HEK293 (cell line): ENCODE data around the gene TRIM24.
A peak's percentile ranks its signal among the peaks of the same experiment; 100 is the strongest.

Source experiments
- EGR2 ChIP-seq: fragments of 450-650 bp; formaldehyde crosslinking; IDR thresholded peaks from 2 replicates; pipeline ENCODE4 v1.5.1; 2016; ENCODE audit warnings: low read depth, missing biosample characterization, missing genetic modification characterization
- KLF7 ChIP-seq: fragments of 450-650 bp; formaldehyde crosslinking; IDR thresholded peaks from 2 replicates; pipeline ENCODE4 v1.5.1; 2016; ENCODE audit warnings: missing biosample characterization, missing genetic modification characterization, borderline replicate concordance
- OSR2 ChIP-seq: fragments of 450-650 bp; formaldehyde crosslinking; IDR thresholded peaks from 2 replicates; pipeline ENCODE4 v1.5.1; 2016; ENCODE audit warnings: missing biosample characterization, missing genetic modification characterization
- ZBTB7A ChIP-seq: fragments of 450-650 bp; formaldehyde crosslinking; IDR thresholded peaks from 2 replicates; pipeline ENCODE4 v1.5.1; 2016; ENCODE audit warnings: low read depth, missing biosample characterization, missing genetic modification characterization
- ZNF157 ChIP-seq: fragments of 450-650 bp; formaldehyde crosslinking; IDR thresholded peaks from 2 replicates; pipeline ENCODE4 v1.5.1; 2016; ENCODE audit warnings: missing biosample characterization, missing genetic modification characterization
- ZNF184 ChIP-seq: fragments of 450-650 bp; IDR thresholded peaks from 2 replicates; pipeline ENCODE4 v1.5.1; 2018; ENCODE audit warnings: missing biosample characterization, mild to moderate bottlenecking, missing genetic modification characterization
- ZNF24 ChIP-seq: fragments of 450-650 bp; formaldehyde crosslinking; IDR thresholded peaks from 2 replicates; pipeline ENCODE4 v1.5.1; 2016; ENCODE audit warnings: missing biosample characterization, missing genetic modification characterization
- ZNF266 ChIP-seq: fragments of 450-650 bp; formaldehyde crosslinking; IDR thresholded peaks from 2 replicates; pipeline ENCODE4 v1.5.1; 2016; ENCODE audit warnings: missing biosample characterization, missing genetic modification characterization, low read depth
- ZNF280C ChIP-seq: fragments of 450-650 bp; formaldehyde crosslinking; IDR thresholded peaks from 2 replicates; pipeline ENCODE4 v1.5.1; 2016; ENCODE audit warnings: missing biosample characterization, missing genetic modification characterization
- ZNF341 ChIP-seq: fragments of 450-650 bp; formaldehyde crosslinking; IDR thresholded peaks from 2 replicates; pipeline ENCODE4; 2016; ENCODE audit warnings: low read depth, missing biosample characterization, missing genetic modification characterization
- ZNF350 ChIP-seq: fragments of 450-650 bp; formaldehyde crosslinking; IDR thresholded peaks from 2 replicates; pipeline ENCODE4 v1.5.0; 2017; ENCODE audit warnings: missing biosample characterization, mild to moderate bottlenecking, missing genetic modification characterization
- ZNF423 ChIP-seq: fragments of 450-650 bp; formaldehyde crosslinking; IDR thresholded peaks from 2 replicates; pipeline ENCODE4 v1.5.1; 2016; ENCODE audit warnings: missing biosample characterization, missing genetic modification characterization
- ZNF623 ChIP-seq: fragments of 450-650 bp; formaldehyde crosslinking; IDR thresholded peaks from 2 replicates; pipeline ENCODE4 v1.5.1; 2016; ENCODE audit warnings: missing biosample characterization, missing genetic modification characterization
- ZNF626 ChIP-seq: fragments of 450-650 bp; sonication (Bioruptor Pico); formaldehyde crosslinking; IDR thresholded peaks from 2 replicates; pipeline ENCODE4 v1.5.1; 2018; ENCODE audit warnings: missing biosample characterization, missing genetic modification characterization, inconsistent platforms
- ZNF645 ChIP-seq: fragments of 450-650 bp; formaldehyde crosslinking; IDR thresholded peaks from 2 replicates; pipeline ENCODE4; 2016; ENCODE audit warnings: missing biosample characterization, missing genetic modification characterization
- ZNF664 ChIP-seq: fragments of 450-650 bp; formaldehyde crosslinking; IDR thresholded peaks from 2 replicates; pipeline ENCODE4 v1.5.1; 2016; ENCODE audit warnings: missing biosample characterization, missing genetic modification characterization
- ZNF768 ChIP-seq: fragments of 450-650 bp; formaldehyde crosslinking; IDR thresholded peaks from 2 replicates; pipeline ENCODE4 v1.5.1; 2018; ENCODE audit warnings: missing biosample characterization, mild to moderate bottlenecking, missing genetic modification characterization
- ZSCAN30 ChIP-seq: fragments of 450-650 bp; IDR thresholded peaks from 2 replicates; pipeline ENCODE4 v1.5.1; 2018; ENCODE audit warnings: missing biosample characterization, mild to moderate bottlenecking, missing genetic modification characterization, moderate library complexity
- TF ChIP-seq, protein P1 (sequence below): fragments of 450-650 bp; formaldehyde crosslinking; IDR thresholded peaks from 2 replicates; pipeline ENCODE4 v1.5.1; 2016; ENCODE audit warnings: missing biosample characterization, missing genetic modification characterization
- TF ChIP-seq, protein P2 (sequence below): fragments of 450-650 bp; formaldehyde crosslinking; IDR thresholded peaks from 2 replicates; pipeline ENCODE4 v1.5.1; 2016; ENCODE audit warnings: missing biosample characterization, missing genetic modification characterization
- TF ChIP-seq, protein P3 (sequence below): fragments of 450-650 bp; formaldehyde crosslinking; IDR thresholded peaks from 2 replicates; pipeline ENCODE4 v1.5.1; 2016; ENCODE audit warnings: missing biosample characterization, missing genetic modification characterization, borderline replicate concordance
- TF ChIP-seq, protein P4 (sequence below): fragments of 450-650 bp; formaldehyde crosslinking; conservative IDR thresholded peaks from 2 replicates; pipeline ENCODE4 v1.5.1; 2016; ENCODE audit warnings: low read depth, missing biosample characterization, missing genetic modification characterization

Gene TRIM24

DNA sequence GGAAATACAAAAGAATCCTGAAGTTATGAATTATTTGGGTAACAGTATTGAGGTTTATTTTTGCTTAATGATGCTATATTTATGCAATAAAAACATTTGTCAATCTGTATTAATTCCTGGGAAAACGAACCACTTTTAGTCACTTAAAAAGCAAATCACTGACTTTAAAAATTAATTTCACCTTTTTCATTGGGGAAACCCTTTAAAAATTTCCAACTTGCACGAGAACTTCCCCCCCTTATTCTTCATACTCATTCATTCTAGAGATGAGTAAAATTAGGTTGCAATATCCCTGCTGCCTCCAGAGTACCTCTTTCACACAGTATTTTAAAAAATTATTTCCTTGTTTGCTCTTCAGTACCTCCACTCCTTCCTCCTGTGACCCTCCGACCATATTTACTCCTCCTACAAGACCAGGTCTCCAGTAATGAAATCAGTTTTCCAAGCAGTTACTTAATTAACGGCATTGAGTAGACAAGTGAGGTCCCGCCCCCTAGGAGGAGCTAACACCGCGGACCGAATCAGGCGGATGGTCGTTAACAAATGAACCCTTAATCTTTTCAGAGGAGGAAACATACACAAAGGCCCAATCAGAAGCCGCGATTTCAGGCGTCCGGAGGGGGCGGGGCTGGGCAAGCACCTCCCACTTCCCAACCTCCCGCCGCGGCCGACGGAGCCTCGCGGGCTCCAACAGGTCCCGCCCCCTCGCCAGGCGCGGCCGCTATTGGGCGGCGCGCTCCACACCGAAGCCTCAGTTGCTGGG is 465 bp upstream of the TRIM24 start (continued):
- TF ChIP-seq ZNF280C (tag by site-specific recombination) (no peak), ZNF623 (no peak), KLF7 (no peak), ZNF645 (no peak), ZNF184 (tag by site-specific recombination) (no peak), OSR2 (tag by site-specific recombination) (no peak), ZNF664 (tag by site-specific recombination) (peak; percentile 55), ZNF24 (no peak), ZSCAN30 (no peak), ZNF626 (tag by site-specific recombination) (no peak), ZNF341 (tag by site-specific recombination) (no peak), ZNF423 (tag by site-specific recombination) (no peak), ZNF266 (tag by site-specific recombination) (no peak), ZNF157 (tag by site-specific recombination) (no peak), ZNF768 (tag by site-specific recombination) (no peak), ZBTB7A (tag by site-specific recombination) (no peak), EGR2 (tag by site-specific recombination) (no peak), ZNF350 (tag by site-specific recombination) (no peak)
- TF ChIP-seq, protein P1, sequence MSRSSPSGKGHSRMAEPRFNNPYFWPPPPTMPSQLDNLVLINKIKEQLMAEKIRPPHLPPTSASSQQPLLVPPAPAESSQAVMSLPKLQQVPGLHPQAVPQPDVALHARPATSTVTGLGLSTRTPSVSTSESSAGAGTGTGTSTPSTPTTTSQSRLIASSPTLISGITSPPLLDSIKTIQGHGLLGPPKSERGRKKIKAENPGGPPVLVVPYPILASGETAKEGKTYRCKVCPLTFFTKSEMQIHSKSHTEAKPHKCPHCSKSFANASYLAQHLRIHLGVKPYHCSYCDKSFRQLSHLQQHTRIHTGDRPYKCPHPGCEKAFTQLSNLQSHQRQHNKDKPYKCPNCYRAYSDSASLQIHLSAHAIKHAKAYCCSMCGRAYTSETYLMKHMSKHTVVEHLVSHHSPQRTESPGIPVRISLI (tag by site-specific recombination): no peak
- TF ChIP-seq, protein P2, sequence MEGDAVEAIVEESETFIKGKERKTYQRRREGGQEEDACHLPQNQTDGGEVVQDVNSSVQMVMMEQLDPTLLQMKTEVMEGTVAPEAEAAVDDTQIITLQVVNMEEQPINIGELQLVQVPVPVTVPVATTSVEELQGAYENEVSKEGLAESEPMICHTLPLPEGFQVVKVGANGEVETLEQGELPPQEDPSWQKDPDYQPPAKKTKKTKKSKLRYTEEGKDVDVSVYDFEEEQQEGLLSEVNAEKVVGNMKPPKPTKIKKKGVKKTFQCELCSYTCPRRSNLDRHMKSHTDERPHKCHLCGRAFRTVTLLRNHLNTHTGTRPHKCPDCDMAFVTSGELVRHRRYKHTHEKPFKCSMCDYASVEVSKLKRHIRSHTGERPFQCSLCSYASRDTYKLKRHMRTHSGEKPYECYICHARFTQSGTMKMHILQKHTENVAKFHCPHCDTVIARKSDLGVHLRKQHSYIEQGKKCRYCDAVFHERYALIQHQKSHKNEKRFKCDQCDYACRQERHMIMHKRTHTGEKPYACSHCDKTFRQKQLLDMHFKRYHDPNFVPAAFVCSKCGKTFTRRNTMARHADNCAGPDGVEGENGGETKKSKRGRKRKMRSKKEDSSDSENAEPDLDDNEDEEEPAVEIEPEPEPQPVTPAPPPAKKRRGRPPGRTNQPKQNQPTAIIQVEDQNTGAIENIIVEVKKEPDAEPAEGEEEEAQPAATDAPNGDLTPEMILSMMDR: peak; percentile 40; the same call in 1 of the 2 replicates
- TF ChIP-seq, protein P3, sequence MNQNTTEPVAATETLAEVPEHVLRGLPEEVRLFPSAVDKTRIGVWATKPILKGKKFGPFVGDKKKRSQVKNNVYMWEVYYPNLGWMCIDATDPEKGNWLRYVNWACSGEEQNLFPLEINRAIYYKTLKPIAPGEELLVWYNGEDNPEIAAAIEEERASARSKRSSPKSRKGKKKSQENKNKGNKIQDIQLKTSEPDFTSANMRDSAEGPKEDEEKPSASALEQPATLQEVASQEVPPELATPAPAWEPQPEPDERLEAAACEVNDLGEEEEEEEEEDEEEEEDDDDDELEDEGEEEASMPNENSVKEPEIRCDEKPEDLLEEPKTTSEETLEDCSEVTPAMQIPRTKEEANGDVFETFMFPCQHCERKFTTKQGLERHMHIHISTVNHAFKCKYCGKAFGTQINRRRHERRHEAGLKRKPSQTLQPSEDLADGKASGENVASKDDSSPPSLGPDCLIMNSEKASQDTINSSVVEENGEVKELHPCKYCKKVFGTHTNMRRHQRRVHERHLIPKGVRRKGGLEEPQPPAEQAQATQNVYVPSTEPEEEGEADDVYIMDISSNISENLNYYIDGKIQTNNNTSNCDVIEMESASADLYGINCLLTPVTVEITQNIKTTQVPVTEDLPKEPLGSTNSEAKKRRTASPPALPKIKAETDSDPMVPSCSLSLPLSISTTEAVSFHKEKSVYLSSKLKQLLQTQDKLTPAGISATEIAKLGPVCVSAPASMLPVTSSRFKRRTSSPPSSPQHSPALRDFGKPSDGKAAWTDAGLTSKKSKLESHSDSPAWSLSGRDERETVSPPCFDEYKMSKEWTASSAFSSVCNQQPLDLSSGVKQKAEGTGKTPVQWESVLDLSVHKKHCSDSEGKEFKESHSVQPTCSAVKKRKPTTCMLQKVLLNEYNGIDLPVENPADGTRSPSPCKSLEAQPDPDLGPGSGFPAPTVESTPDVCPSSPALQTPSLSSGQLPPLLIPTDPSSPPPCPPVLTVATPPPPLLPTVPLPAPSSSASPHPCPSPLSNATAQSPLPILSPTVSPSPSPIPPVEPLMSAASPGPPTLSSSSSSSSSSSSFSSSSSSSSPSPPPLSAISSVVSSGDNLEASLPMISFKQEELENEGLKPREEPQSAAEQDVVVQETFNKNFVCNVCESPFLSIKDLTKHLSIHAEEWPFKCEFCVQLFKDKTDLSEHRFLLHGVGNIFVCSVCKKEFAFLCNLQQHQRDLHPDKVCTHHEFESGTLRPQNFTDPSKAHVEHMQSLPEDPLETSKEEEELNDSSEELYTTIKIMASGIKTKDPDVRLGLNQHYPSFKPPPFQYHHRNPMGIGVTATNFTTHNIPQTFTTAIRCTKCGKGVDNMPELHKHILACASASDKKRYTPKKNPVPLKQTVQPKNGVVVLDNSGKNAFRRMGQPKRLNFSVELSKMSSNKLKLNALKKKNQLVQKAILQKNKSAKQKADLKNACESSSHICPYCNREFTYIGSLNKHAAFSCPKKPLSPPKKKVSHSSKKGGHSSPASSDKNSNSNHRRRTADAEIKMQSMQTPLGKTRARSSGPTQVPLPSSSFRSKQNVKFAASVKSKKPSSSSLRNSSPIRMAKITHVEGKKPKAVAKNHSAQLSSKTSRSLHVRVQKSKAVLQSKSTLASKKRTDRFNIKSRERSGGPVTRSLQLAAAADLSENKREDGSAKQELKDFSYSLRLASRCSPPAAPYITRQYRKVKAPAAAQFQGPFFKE (tag by site-specific recombination): no peak
- TF ChIP-seq, protein P4, sequence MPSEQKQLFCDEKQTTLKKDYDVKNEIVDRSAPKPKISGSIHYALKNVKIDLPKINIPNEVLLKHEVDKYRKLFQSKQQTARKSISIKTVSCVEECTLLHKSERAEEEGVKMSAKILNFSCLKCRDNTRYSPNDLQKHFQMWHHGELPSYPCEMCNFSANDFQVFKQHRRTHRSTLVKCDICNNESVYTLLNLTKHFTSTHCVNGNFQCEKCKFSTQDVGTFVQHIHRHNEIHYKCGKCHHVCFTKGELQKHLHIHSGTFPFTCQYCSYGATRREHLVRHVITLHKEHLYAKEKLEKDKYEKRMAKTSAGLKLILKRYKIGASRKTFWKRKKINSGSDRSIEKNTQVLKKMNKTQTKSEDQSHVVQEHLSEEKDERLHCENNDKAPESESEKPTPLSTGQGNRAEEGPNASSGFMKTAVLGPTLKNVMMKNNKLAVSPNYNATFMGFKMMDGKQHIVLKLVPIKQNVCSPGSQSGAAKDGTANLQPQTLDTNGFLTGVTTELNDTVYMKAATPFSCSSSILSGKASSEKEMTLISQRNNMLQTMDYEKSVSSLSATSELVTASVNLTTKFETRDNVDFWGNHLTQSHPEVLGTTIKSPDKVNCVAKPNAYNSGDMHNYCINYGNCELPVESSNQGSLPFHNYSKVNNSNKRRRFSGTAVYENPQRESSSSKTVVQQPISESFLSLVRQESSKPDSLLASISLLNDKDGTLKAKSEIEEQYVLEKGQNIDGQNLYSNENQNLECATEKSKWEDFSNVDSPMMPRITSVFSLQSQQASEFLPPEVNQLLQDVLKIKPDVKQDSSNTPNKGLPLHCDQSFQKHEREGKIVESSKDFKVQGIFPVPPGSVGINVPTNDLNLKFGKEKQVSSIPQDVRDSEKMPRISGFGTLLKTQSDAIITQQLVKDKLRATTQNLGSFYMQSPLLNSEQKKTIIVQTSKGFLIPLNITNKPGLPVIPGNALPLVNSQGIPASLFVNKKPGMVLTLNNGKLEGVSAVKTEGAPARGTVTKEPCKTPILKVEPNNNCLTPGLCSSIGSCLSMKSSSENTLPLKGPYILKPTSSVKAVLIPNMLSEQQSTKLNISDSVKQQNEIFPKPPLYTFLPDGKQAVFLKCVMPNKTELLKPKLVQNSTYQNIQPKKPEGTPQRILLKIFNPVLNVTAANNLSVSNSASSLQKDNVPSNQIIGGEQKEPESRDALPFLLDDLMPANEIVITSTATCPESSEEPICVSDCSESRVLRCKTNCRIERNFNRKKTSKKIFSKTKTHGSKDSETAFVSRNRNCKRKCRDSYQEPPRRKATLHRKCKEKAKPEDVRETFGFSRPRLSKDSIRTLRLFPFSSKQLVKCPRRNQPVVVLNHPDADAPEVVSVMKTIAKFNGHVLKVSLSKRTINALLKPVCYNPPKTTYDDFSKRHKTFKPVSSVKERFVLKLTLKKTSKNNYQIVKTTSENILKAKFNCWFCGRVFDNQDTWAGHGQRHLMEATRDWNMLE (tag by site-specific recombination): 0 out of 2 replicates have a peak, but pooled peaks have one; percentile 15
